HepG2 (cell line): Measurements from ENCODE around the gene CAMTA1. TPM values are rescaled to one million over a fixed set of nuclear protein-coding genes. Genes with fewer than 3 reads are reported as not detected.

Experiments used
- ATAC-seq: fragments of 200-7000 bp; cut with Tn5 transposase; 3 replicates; pipeline ENCODE4 v1.9.1; 2020; ENCODE audit warnings: mild to moderate bottlenecking, moderate library complexity
- BruUV-seq: library from RNA; stranded (reverse); fragments of 400-500 nt; replicated peaks from 2 replicates; lab custom pipeline; 2021; lab: Mats Ljungman, UMichigan
- CTCF ChIA-PET: fragments of 300-600 bp; formaldehyde crosslinking; extraction: SDS; loops from one replicate; lab custom pipeline; 2021; ENCODE audit warnings: low total read pairs, inconsistent platforms, low intra/inter-chr PET ratio; lab: Yijun Ruan, JAX
- POLR2A ChIA-PET: fragments of 350-600 bp; sonication (Branson Sonifier 250); formaldehyde crosslinking; loops from one replicate; lab custom pipeline; 2020; ENCODE audit warnings: antibody characterized with exemption, inconsistent platforms; lab: Yijun Ruan, JAX
- DNase-seq: peaks from one replicate; pipeline ENCODE4 v3.0.0-alpha.2; 2015; ENCODE audit warnings: low spot score
- FAIRE-seq: peaks from 3 replicates; lab custom pipeline; 2011; peaks lifted over from hg19 to GRCh38; lab: Jason Lieb, UNC
- H2AFZ ChIP-seq: one replicate; pipeline ENCODE4 v1.6.1; 2011; ENCODE audit warnings: low read length, inconsistent platforms
- H3K27ac ChIP-seq: fragments of 300-600 bp; 3 replicates; pipeline ENCODE4 v1.8.0; 2011; ENCODE audit warnings: mixed run types, mild to moderate bottlenecking, mixed read lengths, low read length, inconsistent platforms; ENCODE audit not compliant: insufficient read depth; ENCODE audit errors: extremely low read length
- H3K27me3 ChIP-seq, 2 experiments: fragments of 200-600 bp in 1 of 2; 2 replicates in 1 of 2; 3 replicates in 1 of 2; pipeline versions ENCODE4 v1.6.0 to v1.8.0; 2011; ENCODE audit warnings: low read length in 2 of 2, mild to moderate bottlenecking in 2 of 2, moderate library complexity in 2 of 2, inconsistent platforms in 1 of 2; ENCODE audit not compliant: insufficient read depth in 2 of 2, control insufficient read depth in 1 of 2
- H3K36me3 ChIP-seq, 2 experiments: fragments of 200-600 bp in 1 of 2; replicated peaks in 1 of 2; 2 replicates in 1 of 2; 3 replicates in 1 of 2; pipeline versions ENCODE4 v1.5.1 to v1.8.0; 2011; ENCODE audit warnings: low read length in 2 of 2, inconsistent platforms in 1 of 2; ENCODE audit not compliant: insufficient read depth in 2 of 2, control insufficient read depth in 1 of 2
- H3K4me1 ChIP-seq: 2 replicates; pipeline ENCODE4 v1.5.1; 2012; ENCODE audit warnings: low read length, inconsistent platforms; ENCODE audit not compliant: insufficient read depth
- H3K4me2 ChIP-seq: 2 replicates; pipeline ENCODE4 v1.6.0; 2011; ENCODE audit warnings: low read depth, low read length, inconsistent platforms
- H3K4me3 ChIP-seq, 3 experiments: fragments of 200-600 bp in 1 of 3; sonication (generic), shearing (Covaris generic) in 1 of 3; replicated peaks in 1 of 3; 2 replicates each; pipeline ENCODE4 v1.5.1; 2011 to 2016; ENCODE audit warnings: low read length in 3 of 3, inconsistent platforms in 2 of 3, low read depth in 2 of 3, mild to moderate bottlenecking in 2 of 3, control low read depth in 1 of 3, mixed read lengths in 1 of 3; ENCODE audit not compliant: insufficient read depth in 1 of 3
- H3K79me2 ChIP-seq: one replicate; pipeline ENCODE4 v1.6.1; 2011; ENCODE audit warnings: low read length, inconsistent platforms; ENCODE audit not compliant: insufficient read depth
- H3K9ac ChIP-seq: 2 replicates; pipeline ENCODE4 v1.6.0; 2011; ENCODE audit warnings: mild to moderate bottlenecking, low read depth, low read length, inconsistent platforms; ENCODE audit not compliant: insufficient read depth
- H3K9me3 ChIP-seq: 2 replicates; pipeline ENCODE4 v1.5.1; 2012; ENCODE audit warnings: mild to moderate bottlenecking, low read length
- H4K20me1 ChIP-seq: 2 replicates; pipeline ENCODE4 v1.6.0; 2011; ENCODE audit warnings: inconsistent platforms, mild to moderate bottlenecking, low read length, moderate library complexity; ENCODE audit not compliant: insufficient read depth
- CREB1 ChIP-seq, 2 experiments: fragments of 450-650 bp in 1 of 2; IDR thresholded peaks; 2 replicates each; pipeline ENCODE4 v1.6.1; 2016 to 2017; ENCODE audit warnings: control low read depth in 1 of 2, mild to moderate bottlenecking in 1 of 2, missing compliant biosample characterization in 1 of 2, missing genetic modification characterization in 1 of 2
- FOXJ3 ChIP-seq: sonication (generic); formaldehyde crosslinking; IDR thresholded peaks from 2 replicates; pipeline ENCODE4 v1.4.0; 2020; ENCODE audit warnings: missing genetic modification reagents, mild to moderate bottlenecking, borderline replicate concordance
- KLF16 ChIP-seq, 2 experiments: sonication (generic) in 1 of 2; formaldehyde crosslinking in 1 of 2; IDR thresholded peaks; 2 replicates each; pipeline versions ENCODE4 v1.6.1 to v1.8.0; 2016 to 2023; ENCODE audit warnings: missing genetic modification reagents in 2 of 2, missing compliant biosample characterization in 1 of 2
- MXD1 ChIP-seq: sonication (generic); formaldehyde crosslinking; IDR thresholded peaks from 2 replicates; pipeline ENCODE4 v1.4.0; 2020; ENCODE audit warnings: mild to moderate bottlenecking, missing genetic modification reagents
- POLR2AphosphoS5 ChIP-seq: IDR thresholded peaks from 2 replicates; pipeline ENCODE4 v1.6.1; 2012; ENCODE audit warnings: low read depth, low read length
- YEATS2 ChIP-seq: sonication (generic); formaldehyde crosslinking; IDR thresholded peaks from 2 replicates; pipeline ENCODE4 v1.4.0; 2020; ENCODE audit warnings: missing genetic modification reagents, borderline replicate concordance
- ZFP36 ChIP-seq: fragments of 150-350 bp; IDR thresholded peaks from 2 replicates; pipeline ENCODE4 v1.6.1; 2018; ENCODE audit warnings: borderline replicate concordance, low read length, low read depth; ENCODE audit not compliant: partially characterized antibody
- ZNF101 ChIP-seq: sonication (generic); formaldehyde crosslinking; IDR thresholded peaks from 2 replicates; pipeline ENCODE4 v1.4.0; 2020; ENCODE audit warnings: mild to moderate bottlenecking, low read depth, missing genetic modification reagents, borderline replicate concordance
- ZNF572 ChIP-seq: sonication (generic); formaldehyde crosslinking; IDR thresholded peaks from 2 replicates; pipeline ENCODE4 v1.5.1; 2020; ENCODE audit warnings: mild to moderate bottlenecking, missing genetic modification reagents
- ZNF652 ChIP-seq: IDR thresholded peaks from 2 replicates; pipeline ENCODE4 v1.6.1; 2016; ENCODE audit warnings: low read depth, borderline replicate concordance
- ZNF709 ChIP-seq: sonication (generic); formaldehyde crosslinking; IDR thresholded peaks from 2 replicates; pipeline ENCODE4 v1.5.0; 2020; ENCODE audit warnings: mild to moderate bottlenecking, missing genetic modification reagents
- WGBS: methylation state at CpG from one replicate; pipeline ENCODE4 v1.1.6; 2017; ENCODE audit warnings: low lambda C conversion rate; 5-methylcytosine and 5-hydroxymethylcytosine counted together
- in situ Hi-C: cut with HindIII; loops from 2 replicates; pipeline ENCODE4 v1.10.0; 2017; ENCODE audit warnings: low pct_unique_long_range_greater_than_20kb; ENCODE audit not compliant: extremely low pct_ligation_motif_present
- intact Hi-C: fragments of 100-400 bp; cut with micrococcal nuclease; formaldehyde crosslinking; loops from one replicate; pipeline ENCODE4 v1.10.0; 2022; ENCODE audit not compliant: unreplicated experiment
- polyA plus RNA-seq, 8 experiments: library from polyadenylated mRNA; depleted of rRNA in 3 of 8; stranded (reverse) in 7 of 8; unstranded in 1 of 8; fragments of >200 nt; fragmentation: Illumina TruSeq in 4 of 8; extraction: Trizol in 4 of 8; gene quantifications; 2 replicates each; pipeline versions ENCODE4 v1.2.1 to v1.2.3, GENCODE V29; 2011 to 2016; ENCODE audit warnings: low read depth in 4 of 8, missing spikeins in 1 of 8, mixed read lengths in 1 of 8; ENCODE audit not compliant: insufficient read depth in 1 of 8
- total RNA-seq, 5 experiments: library from RNA; depleted of rRNA; stranded (reverse); fragments of >200 nt; fragmentation: Illumina TruSeq; extraction: Trizol; gene quantifications; 2 replicates each; pipeline ENCODE4 v1.2.3, GENCODE V29; 2016; ENCODE audit warnings: low read depth in 1 of 5
- TF ChIP-seq, protein P1 (sequence below): sonication (generic); formaldehyde crosslinking; IDR thresholded peaks from 2 replicates; pipeline ENCODE4 v1.4.0; 2020; ENCODE audit warnings: mild to moderate bottlenecking, missing genetic modification reagents

The CAMTA1 gene
- total and polyA plus RNA-seq, 2 of the 13 experiments (the other 11 are each of a cell fraction or from before 2014, with no cell fraction given): 25.0 to 36.4 TPM

DNA sequence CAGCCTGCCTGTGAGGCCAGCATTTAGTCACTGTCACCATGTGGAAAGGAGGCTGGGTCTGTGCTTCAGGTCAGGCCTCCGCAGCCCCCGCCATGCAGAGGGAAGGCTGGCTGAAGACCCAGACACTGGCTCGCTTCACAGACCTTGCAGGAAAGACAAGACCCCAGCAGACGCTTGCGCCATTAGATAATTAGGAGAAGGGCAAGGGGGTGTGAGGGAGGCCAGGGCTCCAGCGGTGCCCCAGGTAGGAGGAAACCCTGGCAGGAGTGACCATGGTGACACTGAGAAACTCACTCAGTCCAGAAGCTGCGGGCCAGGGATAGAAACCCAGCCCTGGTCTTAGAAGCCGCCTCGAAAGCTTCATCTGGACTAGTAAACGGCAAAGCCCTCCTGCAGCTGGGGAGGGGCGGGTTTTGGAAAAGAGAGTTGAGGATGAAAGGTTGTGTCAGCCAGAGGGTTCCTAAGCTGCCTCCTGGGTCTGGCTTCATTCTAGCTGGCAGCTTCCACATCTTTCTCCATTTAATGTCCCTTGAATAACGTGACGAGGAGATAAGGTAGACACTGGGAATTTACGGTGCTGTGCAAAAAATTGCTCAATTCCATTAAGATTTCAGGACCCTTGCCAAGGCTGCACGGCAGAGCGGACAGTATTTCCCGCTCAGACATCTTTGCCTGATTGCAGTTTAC is 691.8 kb downstream of the CAMTA1 start:
- ATAC-seq: no peak
- FAIRE-seq: no peak
- BruUV-seq: no TSS peak
- intact Hi-C loops: no loop called here
- DNase-seq: no peak
- H3K4me1 ChIP-seq: no peaks in the 10 kb centered on the region
- ChIA-PET POLR2A (no interaction called here), CTCF (no interaction called here)
- no peaks in the 10 kb centered on the region for H3K36me3 ChIP-seq
- TF ChIP-seq ZNF101 (CRISPR knock-in tag): no peak
- TF ChIP-seq POLR2AphosphoS5: no peak
- no peak for TF ChIP-seq ZNF652 (CRISPR knock-in tag)
- TF ChIP-seq ZFP36: no peak
- no peak for TF ChIP-seq YEATS2
- TF ChIP-seq FOXJ3: no peak
- TF ChIP-seq ZNF709: no peak
- TF ChIP-seq CREB1 (IDR thresholded peaks at IDR 0.05): no peak
- no peak for TF ChIP-seq CREB1 (CRISPR knock-in tag; IDR thresholded peaks at IDR 0.05)
- TF ChIP-seq MXD1 (CRISPR knock-in tag): no peak
- no peak for TF ChIP-seq ZNF572 (CRISPR knock-in tag)
- TF ChIP-seq KLF16 (CRISPR knock-in tag; IDR thresholded peaks at IDR 0.05): no peak
- TF ChIP-seq, protein P1, sequence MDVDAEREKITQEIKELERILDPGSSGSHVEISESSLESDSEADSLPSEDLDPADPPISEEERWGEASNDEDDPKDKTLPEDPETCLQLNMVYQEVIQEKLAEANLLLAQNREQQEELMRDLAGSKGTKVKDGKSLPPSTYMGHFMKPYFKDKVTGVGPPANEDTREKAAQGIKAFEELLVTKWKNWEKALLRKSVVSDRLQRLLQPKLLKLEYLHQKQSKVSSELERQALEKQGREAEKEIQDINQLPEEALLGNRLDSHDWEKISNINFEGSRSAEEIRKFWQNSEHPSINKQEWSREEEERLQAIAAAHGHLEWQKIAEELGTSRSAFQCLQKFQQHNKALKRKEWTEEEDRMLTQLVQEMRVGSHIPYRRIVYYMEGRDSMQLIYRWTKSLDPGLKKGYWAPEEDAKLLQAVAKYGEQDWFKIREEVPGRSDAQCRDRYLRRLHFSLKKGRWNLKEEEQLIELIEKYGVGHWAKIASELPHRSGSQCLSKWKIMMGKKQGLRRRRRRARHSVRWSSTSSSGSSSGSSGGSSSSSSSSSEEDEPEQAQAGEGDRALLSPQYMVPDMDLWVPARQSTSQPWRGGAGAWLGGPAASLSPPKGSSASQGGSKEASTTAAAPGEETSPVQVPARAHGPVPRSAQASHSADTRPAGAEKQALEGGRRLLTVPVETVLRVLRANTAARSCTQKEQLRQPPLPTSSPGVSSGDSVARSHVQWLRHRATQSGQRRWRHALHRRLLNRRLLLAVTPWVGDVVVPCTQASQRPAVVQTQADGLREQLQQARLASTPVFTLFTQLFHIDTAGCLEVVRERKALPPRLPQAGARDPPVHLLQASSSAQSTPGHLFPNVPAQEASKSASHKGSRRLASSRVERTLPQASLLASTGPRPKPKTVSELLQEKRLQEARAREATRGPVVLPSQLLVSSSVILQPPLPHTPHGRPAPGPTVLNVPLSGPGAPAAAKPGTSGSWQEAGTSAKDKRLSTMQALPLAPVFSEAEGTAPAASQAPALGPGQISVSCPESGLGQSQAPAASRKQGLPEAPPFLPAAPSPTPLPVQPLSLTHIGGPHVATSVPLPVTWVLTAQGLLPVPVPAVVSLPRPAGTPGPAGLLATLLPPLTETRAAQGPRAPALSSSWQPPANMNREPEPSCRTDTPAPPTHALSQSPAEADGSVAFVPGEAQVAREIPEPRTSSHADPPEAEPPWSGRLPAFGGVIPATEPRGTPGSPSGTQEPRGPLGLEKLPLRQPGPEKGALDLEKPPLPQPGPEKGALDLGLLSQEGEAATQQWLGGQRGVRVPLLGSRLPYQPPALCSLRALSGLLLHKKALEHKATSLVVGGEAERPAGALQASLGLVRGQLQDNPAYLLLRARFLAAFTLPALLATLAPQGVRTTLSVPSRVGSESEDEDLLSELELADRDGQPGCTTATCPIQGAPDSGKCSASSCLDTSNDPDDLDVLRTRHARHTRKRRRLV (CRISPR knock-in tag): no peak
- H3K4me2 ChIP-seq: no peak overlapping the region
- no peak overlapping the region for H3K4me3 ChIP-seq
- H3K27ac ChIP-seq: no peak overlapping the region
- 29% methylated on average over 12 of the region's 17 CpGs for WGBS
- no peaks in the 10 kb centered on the region for H3K9me3 ChIP-seq
- in situ Hi-C loops: no loop called here
- no peak overlapping the region for H3K9ac ChIP-seq
- peaks cover 2% of the 10 kb centered on the region; the same call in 1 of the 2 replicates for H4K20me1 ChIP-seq
- H2AFZ ChIP-seq: no peak overlapping the region
- no peaks in the 10 kb centered on the region for H3K79me2 ChIP-seq
- H3K27me3 ChIP-seq: peaks cover 6 to 34% of the 10 kb centered on the region in 2 experiments; a peak in 4 of 5 replicates
